ENCODE data around the gene UPF3B. TPM values are rescaled to one million over a fixed set of nuclear protein-coding genes. Genes with fewer than 3 reads are reported as not detected.

Gene UPF3B, protein sequence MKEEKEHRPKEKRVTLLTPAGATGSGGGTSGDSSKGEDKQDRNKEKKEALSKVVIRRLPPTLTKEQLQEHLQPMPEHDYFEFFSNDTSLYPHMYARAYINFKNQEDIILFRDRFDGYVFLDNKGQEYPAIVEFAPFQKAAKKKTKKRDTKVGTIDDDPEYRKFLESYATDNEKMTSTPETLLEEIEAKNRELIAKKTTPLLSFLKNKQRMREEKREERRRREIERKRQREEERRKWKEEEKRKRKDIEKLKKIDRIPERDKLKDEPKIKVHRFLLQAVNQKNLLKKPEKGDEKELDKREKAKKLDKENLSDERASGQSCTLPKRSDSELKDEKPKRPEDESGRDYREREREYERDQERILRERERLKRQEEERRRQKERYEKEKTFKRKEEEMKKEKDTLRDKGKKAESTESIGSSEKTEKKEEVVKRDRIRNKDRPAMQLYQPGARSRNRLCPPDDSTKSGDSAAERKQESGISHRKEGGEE
- 10 to 100 TPM in 1 of 2 experiments, 1 to 10 TPM in 1; 9.2 to 11.9 TPM for total RNA-seq

DNA sequence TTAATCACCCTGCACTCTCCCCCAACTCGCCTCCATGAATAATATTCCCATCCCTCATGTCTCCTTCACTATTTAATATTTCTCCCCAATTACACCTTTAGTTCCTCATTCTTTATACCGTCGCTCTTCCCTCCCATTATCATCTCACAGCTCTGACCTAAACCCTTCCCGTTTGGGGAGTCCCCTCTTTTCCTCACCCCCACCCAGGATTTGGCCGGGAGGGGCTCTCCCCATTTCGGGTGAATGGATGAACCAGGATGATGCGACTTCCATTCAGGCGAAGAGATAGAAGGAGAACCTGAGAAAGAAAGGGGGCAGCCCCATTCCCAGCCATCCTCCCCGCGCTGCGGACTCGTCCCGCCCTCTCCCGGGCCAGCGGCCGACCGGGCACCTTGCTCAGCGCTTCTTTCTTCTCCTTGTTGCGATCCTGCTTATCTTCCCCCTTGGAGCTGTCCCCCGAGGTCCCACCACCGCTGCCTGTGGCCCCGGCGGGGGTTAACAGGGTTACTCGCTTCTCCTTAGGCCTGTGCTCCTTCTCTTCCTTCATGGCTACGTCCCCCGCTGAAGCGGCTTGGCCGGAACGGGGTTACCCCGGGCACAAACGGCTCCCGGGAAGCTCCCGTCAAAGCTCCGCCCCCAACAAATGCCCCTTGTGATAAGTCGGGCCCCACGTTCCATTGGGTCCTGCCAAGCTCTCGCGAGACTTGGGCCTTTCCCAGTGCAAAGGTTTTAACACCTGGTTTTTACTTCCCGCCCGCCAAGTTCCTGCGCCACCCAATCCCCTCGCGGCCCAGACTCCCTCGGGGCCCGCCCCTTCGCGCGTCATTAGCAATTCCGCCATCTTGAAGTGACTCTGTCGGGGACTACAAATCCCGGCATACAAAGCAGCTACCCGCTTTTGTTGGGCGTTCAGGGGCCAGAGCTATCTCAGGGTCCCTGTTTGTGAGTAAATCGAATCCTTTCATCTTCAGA, at the start of gene UPF3B:
TSS of gene UPF3B (minus strand) at position 582 of the 972 bp plus-strand sequence. CDS start at position 547, 35 bp downstream.

DNA sequence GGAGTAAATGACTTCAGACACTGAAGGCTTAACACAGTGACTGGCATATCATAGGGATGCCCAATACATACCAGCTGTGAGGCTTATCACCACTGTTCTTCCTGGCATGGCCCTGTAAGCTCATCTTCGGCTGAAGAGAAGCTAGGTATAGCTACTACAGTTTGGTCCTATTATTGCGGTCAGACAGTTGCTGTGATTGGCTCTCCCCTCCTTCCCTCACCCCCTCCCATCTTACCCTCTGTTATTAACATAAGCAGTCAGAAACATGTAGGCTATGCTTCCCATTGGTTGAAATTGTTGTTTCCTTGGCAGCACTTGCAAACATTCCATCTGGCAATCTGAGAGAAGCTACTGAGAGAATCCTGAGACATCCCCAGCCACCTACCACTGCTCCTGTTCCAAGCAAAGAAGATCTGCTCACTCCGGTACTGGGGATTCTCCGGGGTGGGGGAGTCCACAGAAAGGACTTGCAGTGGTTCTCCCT, 43.1 kb upstream of the UPF3B start, which contains the start of gene AKAP14:
TSS of gene AKAP14 (plus strand) at position 51 of the 484 bp plus-strand sequence. CDS start 7,331 bp downstream, outside the sequence.

DNA sequence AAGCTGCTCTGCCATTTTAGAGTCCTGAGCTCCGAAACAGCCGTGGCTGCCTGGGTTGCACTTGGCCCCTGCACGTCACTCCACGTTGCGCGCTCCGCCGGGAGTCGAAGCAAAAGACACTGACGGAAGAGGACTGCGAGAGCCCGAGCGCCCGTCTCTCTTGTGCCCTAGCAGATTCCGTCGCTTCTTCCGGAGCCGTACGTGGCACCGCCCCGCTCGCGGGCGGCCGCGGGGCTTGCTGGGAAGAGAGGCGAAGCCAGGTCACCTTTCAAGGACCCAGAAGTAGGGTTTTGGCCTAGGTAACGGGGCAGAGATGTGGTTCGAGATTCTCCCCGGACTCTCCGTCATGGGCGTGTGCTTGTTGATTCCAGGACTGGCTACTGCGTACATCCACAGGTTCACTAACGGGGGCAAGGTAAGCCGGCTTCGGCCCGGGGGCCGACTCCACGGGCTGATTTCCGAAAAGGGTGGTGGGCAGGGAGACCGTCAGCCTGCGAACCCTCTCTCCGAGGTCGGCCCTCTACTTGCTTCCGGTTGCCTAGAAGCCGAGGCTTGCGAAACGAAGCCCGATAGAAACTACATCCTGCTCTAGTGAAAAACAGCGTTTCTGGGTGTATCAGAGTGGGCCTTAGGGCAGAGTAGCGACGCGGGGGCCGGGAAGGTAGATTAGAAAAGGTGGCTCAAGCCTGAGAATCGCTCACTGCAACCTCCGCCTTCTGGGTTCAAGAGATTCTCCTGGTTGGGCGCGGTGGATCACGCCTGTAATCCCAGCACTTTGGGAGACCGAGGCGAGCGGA, 19.0 kb upstream of the UPF3B start, which contains the start of the genes NDUFA1 and RNF113A:
TSS of gene NDUFA1 (plus strand) at position 234 of the 797 bp plus-strand sequence. CDS start at position 314, 80 bp downstream.
TSS of gene RNF113A (minus strand) at position 135 of the 797 bp plus-strand sequence. CDS start at position 15, 120 bp downstream.

GRCh38 chrX:119791437-119792231, 61.1 kb downstream of the UPF3B start, which contains the start of gene RPL39:
Gene RPL39 (minus strand): TSS chrX:119791630. CDS start chrX:119791576, 54 bp downstream.

Other genes with a start within 250 kb of the UPF3B start
- gene NKRF, start 246.5 kb downstream of the UPF3B start, total RNA-seq: 10 to 100 TPM; 14.3 TPM
- 100 to 1,000 TPM; 255 to 261 TPM for gene SEPTIN6, start 159.8 kb downstream of the UPF3B start, total RNA-seq
- 1 to 10 TPM; 2.1 to 2.4 TPM for gene SOWAHD, start 94.4 kb downstream of the UPF3B start, total RNA-seq
- 1,000 to 10,000 TPM; 2,741 to 2,796 TPM for gene RPL39, start 61.3 kb downstream of the UPF3B start, total RNA-seq
- gene RNF113A, start 18.8 kb upstream of the UPF3B start, total RNA-seq: 10 to 100 TPM; 34.5 to 35.8 TPM
- gene NDUFA1, start 18.9 kb upstream of the UPF3B start, total RNA-seq: 100 to 1,000 TPM in 1 of 2 experiments, 10 to 100 TPM in 1; 96.6 to 103 TPM
- not detected for gene AKAP14, start 42.9 kb upstream of the UPF3B start, total RNA-seq
- 1 to 10 TPM; 8.9 to 9.1 TPM for gene NKAP, start 90.8 kb upstream of the UPF3B start, total RNA-seq
- not detected for gene RHOXF2B, start 224.7 kb upstream of the UPF3B start, total RNA-seq

All from activated naive CD4-positive, alpha-beta T cell treated with anti-CD3 and anti-CD28 coated beads, Interleukin-2, amount 10 ng/mL, durations not matched to agents 5 hours and 36 hours (primary cell).